ENCODE data around the gene ANO10.

Gene ANO10

DNA sequence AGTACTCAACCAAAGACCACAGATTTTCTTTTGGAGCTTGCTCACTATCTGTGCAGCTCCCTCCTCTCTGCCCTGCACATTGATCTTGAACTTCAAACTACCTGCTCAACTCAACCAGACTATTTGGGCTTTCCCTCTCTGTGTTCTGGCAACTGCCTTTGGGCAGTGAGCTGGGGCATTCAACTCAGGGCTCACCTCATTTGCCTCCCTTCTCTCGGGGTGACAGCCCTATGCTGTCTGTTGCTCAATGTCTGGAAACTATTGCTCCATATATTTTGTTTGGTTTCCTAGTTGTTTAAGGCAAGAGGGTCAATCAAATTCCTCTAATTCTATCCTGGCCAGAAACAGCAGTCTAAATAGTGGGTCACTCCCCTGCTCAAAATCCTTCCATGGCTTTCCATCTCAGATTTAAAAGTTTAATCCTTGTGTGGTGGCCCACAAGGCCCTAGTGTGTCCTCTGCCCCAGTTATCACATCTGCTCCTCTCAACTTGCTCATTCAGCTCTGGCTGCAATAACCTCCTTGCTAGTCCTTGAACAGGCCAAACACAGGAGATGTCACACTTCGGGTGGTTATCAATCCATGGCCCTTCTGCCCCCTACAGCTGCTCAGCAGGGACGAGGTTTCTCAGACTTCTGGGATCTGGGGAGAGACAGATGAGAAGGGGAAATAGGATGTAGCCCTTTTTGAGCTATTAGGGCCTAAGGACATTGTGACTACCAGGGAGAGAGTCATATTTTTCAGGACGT lies 267.7 kb downstream of the ANO10 start:
- no peak for TF ChIP-seq EGR1 (IDR thresholded peaks at IDR 0.05)

- TF ChIP-seq NFIC (IDR thresholded peaks at IDR 0.05), result no peak
- TF ChIP-seq, protein P1, sequence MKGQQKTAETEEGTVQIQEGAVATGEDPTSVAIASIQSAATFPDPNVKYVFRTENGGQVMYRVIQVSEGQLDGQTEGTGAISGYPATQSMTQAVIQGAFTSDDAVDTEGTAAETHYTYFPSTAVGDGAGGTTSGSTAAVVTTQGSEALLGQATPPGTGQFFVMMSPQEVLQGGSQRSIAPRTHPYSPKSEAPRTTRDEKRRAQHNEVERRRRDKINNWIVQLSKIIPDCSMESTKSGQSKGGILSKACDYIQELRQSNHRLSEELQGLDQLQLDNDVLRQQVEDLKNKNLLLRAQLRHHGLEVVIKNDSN (IDR thresholded peaks at IDR 0.05), result no peak
- no peak for TF ChIP-seq CEBPB (IDR thresholded peaks at IDR 0.05)
- TF ChIP-seq EP300 (IDR thresholded peaks at IDR 0.05; ENCODE audit: borderline replicate concordance), result no peak
- TF ChIP-seq RAD21 (IDR thresholded peaks at IDR 0.05; ENCODE audit: low read depth), result no peak
- TF ChIP-seq TEAD4 (IDR thresholded peaks at IDR 0.05), result no peak
- TF ChIP-seq EGR1 (IDR thresholded peaks at IDR 0.05), result no peak
- TF ChIP-seq YY1 (IDR thresholded peaks at IDR 0.05; ENCODE audit: low read depth), result no peak
- no peak for TF ChIP-seq CREB1 (IDR thresholded peaks at IDR 0.05; ENCODE audit: low read depth)
Measured at GRCh38 chr3:43353393-43353792, 268.4 kb downstream of the ANO10 start.

GRCh38 chr3:43349716-43350115 lies 272.1 kb downstream of the ANO10 start:
- TF ChIP-seq YY1 (IDR thresholded peaks at IDR 0.05; ENCODE audit: low read depth), result no peak
- TF ChIP-seq ZBTB7A (IDR thresholded peaks at IDR 0.05; ENCODE audit: low read depth), result no peak
- TF ChIP-seq, protein P1 (IDR thresholded peaks at IDR 0.05), result no peak
- TF ChIP-seq REST (IDR thresholded peaks at IDR 0.05; ENCODE audit: low read depth), result no peak
- TF ChIP-seq MAX (IDR thresholded peaks at IDR 0.05), result no peak
- TF ChIP-seq EP300 (IDR thresholded peaks at IDR 0.05; ENCODE audit: borderline replicate concordance), result no peak

DNA sequence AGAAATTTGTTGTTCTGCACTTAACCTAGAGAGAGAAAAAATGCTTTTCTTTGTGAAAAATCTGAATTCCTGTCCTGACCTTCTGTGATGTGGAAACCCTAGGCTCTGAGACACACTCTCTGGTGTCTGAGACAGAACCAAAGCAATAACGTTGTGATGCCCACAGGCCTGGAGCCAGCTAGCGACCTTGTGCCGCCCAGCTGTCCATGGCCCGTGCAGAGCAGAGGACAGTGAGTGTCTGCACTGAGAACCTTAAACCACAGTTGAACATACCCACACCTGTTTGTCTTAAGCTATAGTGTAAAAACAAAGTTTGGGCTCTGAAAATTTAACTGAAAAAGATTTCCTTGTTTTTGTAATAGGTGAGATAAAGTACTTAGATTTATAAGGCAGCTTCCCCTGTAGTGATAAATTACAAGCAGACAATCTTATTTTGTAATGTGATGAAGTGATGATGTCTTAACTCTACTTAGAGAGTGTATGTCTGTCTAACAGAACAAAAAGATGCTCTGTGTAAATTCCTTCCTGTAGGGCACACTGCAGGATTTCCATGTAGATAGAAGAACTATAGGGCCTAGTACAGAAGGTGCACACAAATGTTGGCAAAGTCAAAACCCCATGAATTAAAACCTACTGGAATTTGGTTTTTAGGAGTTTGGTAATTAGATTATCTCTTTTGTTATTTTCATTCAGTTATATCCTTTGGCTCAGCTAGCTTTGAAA lies 272.8 kb downstream of the ANO10 start:
- TF ChIP-seq EGR1 (IDR thresholded peaks at IDR 0.05), result no peak
- no peak for TF ChIP-seq TCF12 (IDR thresholded peaks at IDR 0.05; ENCODE audit: low read depth)
- no peak for TF ChIP-seq RAD21 (IDR thresholded peaks at IDR 0.05; ENCODE audit: low read depth)
- no peak for TF ChIP-seq MAX (IDR thresholded peaks at IDR 0.05)
- no peak for TF ChIP-seq REST (IDR thresholded peaks at IDR 0.05; ENCODE audit: low read depth)
- no peak for TF ChIP-seq EP300 (IDR thresholded peaks at IDR 0.05; ENCODE audit: borderline replicate concordance)
- no peak for TF ChIP-seq YY1 (IDR thresholded peaks at IDR 0.05; ENCODE audit: low read depth)
- TF ChIP-seq FOXM1 (IDR thresholded peaks at IDR 0.05; ENCODE audit: borderline replicate concordance, low read depth), result no peak
- no peak for TF ChIP-seq ZBTB7A (IDR thresholded peaks at IDR 0.05; ENCODE audit: low read depth)
- no peak for TF ChIP-seq CEBPB (IDR thresholded peaks at IDR 0.05)
- no peak for TF ChIP-seq TAF1 (IDR thresholded peaks at IDR 0.05; ENCODE audit: low read depth)
- no peak for TF ChIP-seq TEAD4 (IDR thresholded peaks at IDR 0.05)
- TF ChIP-seq CREB1 (IDR thresholded peaks at IDR 0.05; ENCODE audit: low read depth), result no peak

GRCh38 chr3:43348350-43348749 lies 273.5 kb downstream of the ANO10 start:
- TF ChIP-seq TEAD4 (IDR thresholded peaks at IDR 0.05) (no peak), TCF12 (IDR thresholded peaks at IDR 0.05; ENCODE audit: low read depth) (no peak), EP300 (IDR thresholded peaks at IDR 0.05; ENCODE audit: borderline replicate concordance) (no peak), TAF1 (IDR thresholded peaks at IDR 0.05; ENCODE audit: low read depth) (no peak), RAD21 (IDR thresholded peaks at IDR 0.05; ENCODE audit: low read depth) (no peak), CEBPB (IDR thresholded peaks at IDR 0.05) (no peak), CREB1 (IDR thresholded peaks at IDR 0.05; ENCODE audit: low read depth) (no peak), NFIC (IDR thresholded peaks at IDR 0.05) (no peak), FOXM1 (IDR thresholded peaks at IDR 0.05; ENCODE audit: borderline replicate concordance, low read depth) (no peak)

DNA sequence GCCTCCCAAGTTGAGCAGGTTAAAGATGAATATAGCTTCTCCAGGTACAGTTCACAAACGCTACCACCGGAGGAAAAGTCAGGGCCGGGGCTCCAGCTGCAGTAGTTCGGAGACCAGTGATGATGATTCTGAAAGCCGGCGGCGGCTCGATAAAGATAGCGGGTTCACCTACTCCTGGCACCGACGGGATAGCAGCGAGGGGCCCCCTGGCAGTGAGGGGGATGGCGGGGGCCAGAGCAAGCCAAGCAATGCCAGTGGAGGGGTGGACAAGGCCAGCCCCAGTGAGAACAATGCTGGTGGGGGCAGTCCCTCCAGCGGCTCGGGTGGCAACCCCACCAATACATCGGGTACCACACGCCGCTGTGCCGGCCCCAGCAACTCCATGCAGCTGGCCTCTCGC lies 274.0 kb downstream of the ANO10 start:
- no peak for TF ChIP-seq CEBPB (IDR thresholded peaks at IDR 0.05)
- TF ChIP-seq EGR1 (IDR thresholded peaks at IDR 0.05), result no peak
- TF ChIP-seq TEAD4 (IDR thresholded peaks at IDR 0.05), result no peak
- no peak for TF ChIP-seq EP300 (IDR thresholded peaks at IDR 0.05; ENCODE audit: borderline replicate concordance)
- TF ChIP-seq NFIC (IDR thresholded peaks at IDR 0.05), result no peak
- no peak for TF ChIP-seq TAF1 (IDR thresholded peaks at IDR 0.05; ENCODE audit: low read depth)
